Uterus (tissue), 4 donors: ENCODE measurements around the gene ALDH1A1. TPM values are rescaled to one million over a fixed set of nuclear protein-coding genes. Genes with fewer than 3 reads are reported as not detected.
"Not testable (repeated sequence)": the region's sequence is repeated elsewhere in the genome, so short reads cannot be mapped to it uniquely, and the experiment has no call there.

Experiments used
- DNase-seq, 2 donors: peaks; one replicate each; pipeline ENCODE4 v3.0.0-alpha.2; 2019 to 2020
- H3K27ac ChIP-seq, 2 donors: fragments of 200-600 bp; sonication (generic); 1 replicate in 1 of 2; 2 replicates in 1 of 2; pipeline ENCODE4 v1.5.1; 2016 to 2018
- H3K27me3 ChIP-seq, 2 donors: fragments of 200-600 bp; sonication (generic); one replicate each; pipeline ENCODE4 v1.5.1; 2018 to 2019; ENCODE audit warnings: control low read depth in 1 of 2
- H3K36me3 ChIP-seq, 2 donors: fragments of 200-600 bp; sonication (generic); one replicate each; pipeline ENCODE4 v1.5.1; 2019; ENCODE audit warnings: control low read depth in 1 of 2
- H3K4me1 ChIP-seq, 2 donors: fragments of 200-600 bp; sonication (generic); one replicate each; pipeline ENCODE4 v1.5.1; 2018 to 2019; ENCODE audit warnings: control low read depth in 1 of 2
- H3K4me3 ChIP-seq, 2 donors: fragments of 200-600 bp; sonication (generic); 1 replicate in 1 of 2; 2 replicates in 1 of 2; pipeline ENCODE4 v1.5.1; 2018 to 2019; ENCODE audit warnings: mild to moderate bottlenecking in 1 of 2
- H3K9me3 ChIP-seq, 2 donors: fragments of 200-600 bp; sonication (generic); one replicate each; pipeline ENCODE4 v1.5.1; 2019; ENCODE audit warnings: control low read depth in 1 of 2
- POLR2A ChIP-seq, 2 donors: fragments of 450-650 bp; IDR thresholded peaks; one replicate each; pipeline ENCODE4 v1.6.1; 2016; ENCODE audit warnings: antibody characterized with exemption in 2 of 2, mild to moderate bottlenecking in 1 of 2, moderate library complexity in 1 of 2
- intact Hi-C: fragments of 100-400 bp; cut with DNase I; formaldehyde crosslinking; loops from one replicate; pipeline ENCODE4 v1.15.1; 2023; ENCODE audit warnings: low total_unique reads
- total RNA-seq, 4 donors: library from RNA; depleted of rRNA in 3 of 4; stranded (reverse); fragments of >200 nt in 3 of 4; gene quantifications; one replicate each; pipeline versions ENCODE4 v1.1.0 to v1.2.4, GENCODE V29; 2014 to 2023
- TF ChIP-seq, protein P1 (sequence below), 4 experiments: fragments of 200-600 bp in 2 of 4; fragments of 450-650 bp in 2 of 4; sonication (generic) in 2 of 4; IDR thresholded peaks; one replicate each; pipeline ENCODE4 v1.5.1; 2016 to 2019; ENCODE audit warnings: antibody characterized with exemption in 4 of 4, mild to moderate bottlenecking in 2 of 4, moderate library complexity in 1 of 4
- donor health status: DM: yes; HTN: yes; CAD: no.

ALDH1A1 gene
- total RNA-seq, 4 donors from 2014 or later = 87.9 to 287 (median 166) TPM

- H3K27me3 ChIP-seq = no peaks in the 10 kb centered on the region
- TF ChIP-seq POLR2A (IDR thresholded peaks at IDR 0.05) = no peak
- TF ChIP-seq, protein P1, sequence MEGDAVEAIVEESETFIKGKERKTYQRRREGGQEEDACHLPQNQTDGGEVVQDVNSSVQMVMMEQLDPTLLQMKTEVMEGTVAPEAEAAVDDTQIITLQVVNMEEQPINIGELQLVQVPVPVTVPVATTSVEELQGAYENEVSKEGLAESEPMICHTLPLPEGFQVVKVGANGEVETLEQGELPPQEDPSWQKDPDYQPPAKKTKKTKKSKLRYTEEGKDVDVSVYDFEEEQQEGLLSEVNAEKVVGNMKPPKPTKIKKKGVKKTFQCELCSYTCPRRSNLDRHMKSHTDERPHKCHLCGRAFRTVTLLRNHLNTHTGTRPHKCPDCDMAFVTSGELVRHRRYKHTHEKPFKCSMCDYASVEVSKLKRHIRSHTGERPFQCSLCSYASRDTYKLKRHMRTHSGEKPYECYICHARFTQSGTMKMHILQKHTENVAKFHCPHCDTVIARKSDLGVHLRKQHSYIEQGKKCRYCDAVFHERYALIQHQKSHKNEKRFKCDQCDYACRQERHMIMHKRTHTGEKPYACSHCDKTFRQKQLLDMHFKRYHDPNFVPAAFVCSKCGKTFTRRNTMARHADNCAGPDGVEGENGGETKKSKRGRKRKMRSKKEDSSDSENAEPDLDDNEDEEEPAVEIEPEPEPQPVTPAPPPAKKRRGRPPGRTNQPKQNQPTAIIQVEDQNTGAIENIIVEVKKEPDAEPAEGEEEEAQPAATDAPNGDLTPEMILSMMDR (IDR thresholded peaks at IDR 0.05) = no peak
- no peak overlapping the region for H3K4me3 ChIP-seq
- peak overlapping the region; percentile 0 to 17 for H3K27ac ChIP-seq
- peaks cover 0 to 5% of the 10 kb centered on the region in 2 donors for H3K4me1 ChIP-seq
- H3K9me3 ChIP-seq = no peaks in the 10 kb centered on the region
- no peak for DNase-seq
- intact Hi-C loops = no loop called here
- H3K36me3 ChIP-seq = no peaks in the 10 kb centered on the region
Observed at GRCh38 chr9:72873456-72873855, 79.4 kb downstream of the ALDH1A1 start.

DNA sequence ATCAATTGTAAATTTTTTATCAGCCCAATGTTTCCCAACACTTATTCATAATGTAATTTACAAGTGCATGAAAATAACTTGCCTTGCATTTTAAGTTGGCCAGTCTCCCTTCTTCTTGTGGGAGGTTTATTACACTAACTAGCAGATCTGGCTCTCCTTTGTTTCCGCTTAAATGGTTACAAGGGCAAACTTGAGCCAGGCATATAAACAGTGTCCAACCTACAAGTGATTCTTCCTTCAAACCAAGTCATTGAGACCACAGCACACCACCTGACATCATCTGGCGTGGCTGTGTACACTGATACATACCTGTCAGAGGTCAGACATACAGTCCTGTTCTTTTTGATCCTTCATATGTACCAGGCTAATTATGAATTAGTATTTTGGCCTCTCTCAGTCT is 80.1 kb downstream of the ALDH1A1 start:
- Histone ChIP-seq H3K4me3 (no peak overlapping the region), H3K27ac (peak overlapping the region in 1 of 2 donors; percentile 17)
- intact Hi-C loops = no loop called here

GRCh38 chr9:72871685-72872084 is 81.2 kb downstream of the ALDH1A1 start:
- intact Hi-C loops = no loop called here

More for the DNA sequence above, 80.1 kb downstream of the ALDH1A1 start:
- no peak for DNase-seq
- Histone ChIP-seq H3K9me3 (no peaks in the 10 kb centered on the region), H3K4me1 (peaks cover 0 to 5% of the 10 kb centered on the region in 2 donors), H3K36me3 (no peaks in the 10 kb centered on the region), H3K27me3 (no peaks in the 10 kb centered on the region)
- TF ChIP-seq, protein P1 (IDR thresholded peaks at IDR 0.05) = no peak
- TF ChIP-seq POLR2A (IDR thresholded peaks at IDR 0.05) = no peak

DNA sequence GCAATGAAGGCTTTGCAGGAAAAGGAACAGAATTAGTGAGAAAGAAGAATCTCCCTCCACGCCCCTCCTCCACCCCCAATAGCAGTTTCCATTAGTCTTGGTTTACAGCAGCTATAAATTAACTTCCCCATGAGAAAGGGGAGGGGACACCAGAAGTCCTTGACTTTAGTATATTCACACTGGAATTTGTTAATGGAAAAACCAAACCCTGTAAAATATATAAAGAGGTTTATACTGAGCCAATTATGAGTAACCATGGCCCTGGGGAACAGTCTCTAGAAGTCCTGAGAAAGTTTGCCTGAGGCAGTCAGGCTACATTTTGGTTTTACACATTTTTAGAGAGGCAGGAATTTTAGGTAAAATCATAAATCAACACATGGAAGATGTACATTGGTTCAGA is 88.5 kb downstream of the ALDH1A1 start:
- no peak overlapping the region for H3K4me3 ChIP-seq
- intact Hi-C loops = no loop called here
- no peaks in the 10 kb centered on the region for H3K27me3 ChIP-seq
- H3K4me1 ChIP-seq = no peaks in the 10 kb centered on the region
- H3K36me3 ChIP-seq = no peaks in the 10 kb centered on the region
- TF ChIP-seq, protein P1 (IDR thresholded peaks at IDR 0.05) = no peak
- TF ChIP-seq POLR2A (IDR thresholded peaks at IDR 0.05) = no peak
- DNase-seq = no peak
- no peaks in the 10 kb centered on the region for H3K9me3 ChIP-seq
- H3K27ac ChIP-seq = no peak overlapping the region

More at GRCh38 chr9:72871685-72872084, 81.2 kb downstream of the ALDH1A1 start:
- Histone ChIP-seq H3K27me3 (no peaks in the 10 kb centered on the region), H3K4me1 (peaks cover 0 to 5% of the 10 kb centered on the region in 2 donors), H3K36me3 (no peaks in the 10 kb centered on the region), H3K9me3 (no peaks in the 10 kb centered on the region), H3K27ac (no peak overlapping the region), H3K4me3 (no peak overlapping the region)
- no peak for DNase-seq
- no peak for TF ChIP-seq POLR2A (IDR thresholded peaks at IDR 0.05)
- TF ChIP-seq, protein P1 (IDR thresholded peaks at IDR 0.05) = peak in 2 of 4 experiments; percentile 34 to 51

DNA sequence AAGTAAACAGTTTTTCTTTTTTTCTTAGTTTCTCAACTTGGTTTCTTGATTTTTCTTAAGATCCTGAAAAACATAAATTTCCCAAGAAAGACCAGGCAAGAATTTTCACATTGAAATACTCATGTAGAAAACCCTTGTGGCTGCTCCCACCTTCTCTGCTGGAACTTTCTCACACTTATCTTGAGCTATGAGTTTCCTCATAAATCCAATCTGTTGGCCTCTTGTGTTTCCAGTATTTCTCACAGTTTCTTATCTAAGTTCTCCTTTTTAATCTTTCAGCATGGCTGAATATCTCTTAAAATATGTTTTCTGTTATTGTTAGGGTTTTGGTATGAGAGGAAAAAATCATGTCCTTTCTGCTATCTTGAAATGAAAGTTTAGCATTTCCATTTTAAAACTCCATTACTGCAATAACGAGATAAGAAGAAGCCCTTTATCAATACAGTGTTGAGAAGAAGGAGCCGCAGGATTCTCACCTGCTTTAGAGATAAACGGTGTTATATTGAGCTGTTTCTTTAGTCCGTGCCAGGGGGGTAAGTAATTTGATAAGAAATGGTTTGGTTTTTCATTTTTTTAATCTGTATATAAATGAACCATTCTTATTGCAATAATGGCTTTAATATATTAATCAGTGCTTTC is 89.3 kb downstream of the ALDH1A1 start:
- TF ChIP-seq POLR2A (IDR thresholded peaks at IDR 0.05) = no peak
- TF ChIP-seq, protein P1 (IDR thresholded peaks at IDR 0.05) = no peak
- Histone ChIP-seq H3K4me1 (no peaks in the 10 kb centered on the region), H3K27ac (no peak overlapping the region), H3K4me3 (no peak overlapping the region), H3K27me3 (no peaks in the 10 kb centered on the region), H3K9me3 (no peaks in the 10 kb centered on the region), H3K36me3 (no peaks in the 10 kb centered on the region)
- no peak for DNase-seq
- intact Hi-C loops = no loop called here

DNA sequence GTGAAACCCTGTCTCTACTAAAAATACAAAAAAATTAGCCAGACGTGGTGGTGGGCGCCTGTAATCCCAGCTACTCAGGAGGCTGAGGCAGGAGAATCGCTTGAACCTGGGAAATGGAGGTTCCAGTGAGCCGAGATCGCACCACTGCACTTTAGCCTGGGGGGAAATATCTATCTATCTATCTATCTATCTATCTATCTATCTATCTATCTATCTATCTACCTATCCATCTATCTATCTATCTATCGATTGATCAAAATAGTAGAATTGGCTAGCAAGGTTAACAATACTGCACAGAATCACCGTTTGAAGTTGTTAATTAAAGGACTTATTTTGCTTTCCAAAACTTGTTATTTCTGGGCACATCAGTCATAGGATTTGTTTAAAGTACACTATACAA is 90.1 kb downstream of the ALDH1A1 start:
- H3K4me3 ChIP-seq, DNase-seq: not testable (repeated sequence)

More for the DNA sequence above, 90.1 kb downstream of the ALDH1A1 start:
- H3K27ac ChIP-seq, intact Hi-C loops, H3K27me3 ChIP-seq, H3K9me3 ChIP-seq, H3K36me3 ChIP-seq, H3K4me1 ChIP-seq: not testable (repeated sequence)
